Muscle layer of colon (tissue), 2 donors: ENCODE results near the gene TMEM232.

Experiments used
- H3K27ac ChIP-seq: one replicate; pipeline ENCODE4 v1.7.0; 2013; ENCODE audit warnings: low read depth, mild to moderate bottlenecking, low read length, moderate library complexity
- H3K27me3 ChIP-seq, 2 donors: one replicate each; pipeline ENCODE4 v1.7.0; 2013; ENCODE audit warnings: low read length in 2 of 2, mild to moderate bottlenecking in 2 of 2; ENCODE audit not compliant: insufficient read depth in 2 of 2, control insufficient read depth in 1 of 2
- H3K36me3 ChIP-seq: one replicate; pipeline ENCODE4 v1.7.0; 2013; ENCODE audit warnings: mild to moderate bottlenecking, low read length; ENCODE audit not compliant: insufficient read depth
- H3K4me1 ChIP-seq: one replicate; pipeline ENCODE4 v1.7.0; 2013; ENCODE audit warnings: mild to moderate bottlenecking, low read length; ENCODE audit not compliant: insufficient read depth
- H3K4me3 ChIP-seq, 2 donors: one replicate each; pipeline ENCODE4 v1.7.0; 2013; ENCODE audit warnings: low read length in 2 of 2, low read depth in 1 of 2, mild to moderate bottlenecking in 1 of 2, moderate library complexity in 1 of 2
- H3K9ac ChIP-seq: one replicate; pipeline ENCODE4 v1.7.0; 2013; ENCODE audit warnings: low read length
- H3K9me3 ChIP-seq: one replicate; pipeline ENCODE4 v1.7.0; 2013; ENCODE audit warnings: mild to moderate bottlenecking, low read length
- donor health status: abdominal sarcoma.
- donor health status: Adenocarcinoma of cecum.

The TMEM232 gene

GRCh38 chr5:110386782-110387181 is 339.7 kb downstream of the TMEM232 start:
- Histone ChIP-seq H3K27ac (no peak overlapping the region), H3K4me3 (no peak overlapping the region), H3K9ac (no peak overlapping the region), H3K9me3 (no peaks in the 10 kb centered on the region), H3K4me1 (no peaks in the 10 kb centered on the region), H3K36me3 (no peaks in the 10 kb centered on the region), H3K27me3 (no peaks in the 10 kb centered on the region)

- no peaks in the 10 kb centered on the region for H3K9me3 ChIP-seq
- no peak overlapping the region for H3K9ac ChIP-seq
- no peaks in the 10 kb centered on the region for H3K36me3 ChIP-seq
- no peaks in the 10 kb centered on the region for H3K27me3 ChIP-seq
- no peak overlapping the region for H3K4me3 ChIP-seq
- no peaks in the 10 kb centered on the region for H3K4me1 ChIP-seq
- no peak overlapping the region for H3K27ac ChIP-seq
Measured at GRCh38 chr5:110383231-110383630, 343.2 kb downstream of the TMEM232 start.

GRCh38 chr5:110377943-110378342 is 348.5 kb downstream of the TMEM232 start:
- H3K27ac ChIP-seq, result no peak overlapping the region
- H3K36me3 ChIP-seq, result no peaks in the 10 kb centered on the region
- H3K9me3 ChIP-seq, result no peaks in the 10 kb centered on the region
- no peaks in the 10 kb centered on the region for H3K4me1 ChIP-seq
- no peaks in the 10 kb centered on the region for H3K27me3 ChIP-seq
- no peak overlapping the region for H3K9ac ChIP-seq
- H3K4me3 ChIP-seq, result no peak overlapping the region

- Histone ChIP-seq H3K27ac (no peak overlapping the region), H3K9me3 (no peaks in the 10 kb centered on the region), H3K4me3 (no peak overlapping the region), H3K4me1 (no peaks in the 10 kb centered on the region), H3K27me3 (no peaks in the 10 kb centered on the region), H3K9ac (no peak overlapping the region), H3K36me3 (no peaks in the 10 kb centered on the region)
Measured at GRCh38 chr5:110377361-110377760, 349.1 kb downstream of the TMEM232 start.

GRCh38 chr5:110376281-110376951 is 350.1 kb downstream of the TMEM232 start:
- Histone ChIP-seq H3K4me3 (no peak overlapping the region), H3K36me3 (no peaks in the 10 kb centered on the region), H3K27ac (no peak overlapping the region), H3K27me3 (no peaks in the 10 kb centered on the region), H3K9ac (no peak overlapping the region), H3K9me3 (no peaks in the 10 kb centered on the region), H3K4me1 (no peaks in the 10 kb centered on the region)

GRCh38 chr5:110371725-110372041 is 354.8 kb downstream of the TMEM232 start:
- H3K27ac ChIP-seq, result no peak overlapping the region
- no peak overlapping the region for H3K9ac ChIP-seq
- H3K36me3 ChIP-seq, result no peaks in the 10 kb centered on the region
- no peaks in the 10 kb centered on the region for H3K4me1 ChIP-seq
- H3K27me3 ChIP-seq, result no peaks in the 10 kb centered on the region
- H3K4me3 ChIP-seq, result no peak overlapping the region
- H3K9me3 ChIP-seq, result no peaks in the 10 kb centered on the region

- H3K27me3 ChIP-seq, result no peaks in the 10 kb centered on the region
- H3K4me3 ChIP-seq, result no peak overlapping the region
- no peaks in the 10 kb centered on the region for H3K4me1 ChIP-seq
- H3K27ac ChIP-seq, result no peak overlapping the region
- H3K36me3 ChIP-seq, result no peaks in the 10 kb centered on the region
- H3K9me3 ChIP-seq, result no peaks in the 10 kb centered on the region
- no peak overlapping the region for H3K9ac ChIP-seq
Measured at GRCh38 chr5:110371011-110371724, 355.3 kb downstream of the TMEM232 start.
